Testis (tissue), 3 donors: ENCODE measurements around the gene ADAM21. TPM values are rescaled to one million over a fixed set of nuclear protein-coding genes. Genes with fewer than 3 reads are reported as not detected.
"Not testable (repeated sequence)": the region's sequence is repeated elsewhere in the genome, so short reads cannot be mapped to it uniquely, and the experiment has no call there.

Source experiments
- DNase-seq: peaks from one replicate; pipeline ENCODE4 v3.0.0-alpha.2; 2019
- H3K27ac ChIP-seq, 2 donors: fragments of 200-600 bp; sonication (generic); one replicate each; pipeline ENCODE4 v1.5.1; 2019
- H3K27me3 ChIP-seq: fragments of 200-600 bp; sonication (generic); one replicate; pipeline ENCODE4 v1.5.1; 2019
- H3K36me3 ChIP-seq: fragments of 200-600 bp; sonication (generic); one replicate; pipeline ENCODE4 v1.5.1; 2017; ENCODE audit warnings: low read depth; ENCODE audit errors: missing control alignments
- H3K4me1 ChIP-seq: fragments of 200-600 bp; sonication (generic); one replicate; pipeline ENCODE4 v1.5.1; 2019
- H3K4me3 ChIP-seq, 2 donors: fragments of 200-600 bp; sonication (generic); one replicate each; pipeline ENCODE4 v1.5.1; 2017 to 2019
- H3K9me3 ChIP-seq: fragments of 200-600 bp; sonication (generic); one replicate; pipeline ENCODE4 v1.5.1; 2017
- POLR2A ChIP-seq: fragments of 450-650 bp; IDR thresholded peaks from one replicate; pipeline ENCODE4 v1.6.1; 2017; ENCODE audit warnings: antibody characterized with exemption, mild to moderate bottlenecking, moderate library complexity
- WGBS, 2 donors: methylation state at CpG; one replicate each; pipeline ENCODE4 v1.1.5; 2018; 5-methylcytosine and 5-hydroxymethylcytosine counted together
- intact Hi-C: fragments of 100-400 bp; cut with DNase I; formaldehyde crosslinking; loops from one replicate; pipeline ENCODE4 v1.15.1; 2023; ENCODE audit warnings: low total_unique reads
- polyA plus RNA-seq: library from polyadenylated mRNA; stranded (reverse); fragments of 350-450 nt; fragmentation: Illumina TruSeq; extraction: RNeasy Lipid Tissue Mini Kit (QIAGEN cat#74804); gene quantifications from one replicate; pipeline ENCODE4 v1.2.3, GENCODE V29; 2014; ENCODE audit warnings: low read depth, low replicate concordance; ENCODE audit not compliant: insufficient read depth
- total RNA-seq, 2 donors: library from RNA; depleted of rRNA; stranded (reverse); fragments of >200 nt; gene quantifications; one replicate each; pipeline ENCODE4 v1.2.3, GENCODE V29; 2016
- TF ChIP-seq, protein P1 (sequence below), 3 experiments: fragments of 450-650 bp in 2 of 3; fragments of 200-600 bp in 1 of 3; sonication (generic) in 1 of 3; IDR thresholded peaks; one replicate each; pipeline ENCODE4 v1.5.1; 2016 to 2019; ENCODE audit warnings: antibody characterized with exemption in 3 of 3, mild to moderate bottlenecking in 2 of 3, moderate library complexity in 1 of 3

Gene ADAM21
- total and polyA plus RNA-seq, 3 donors from 2014 or later: 4.6 to 15.6 (median 13.7) TPM

DNA sequence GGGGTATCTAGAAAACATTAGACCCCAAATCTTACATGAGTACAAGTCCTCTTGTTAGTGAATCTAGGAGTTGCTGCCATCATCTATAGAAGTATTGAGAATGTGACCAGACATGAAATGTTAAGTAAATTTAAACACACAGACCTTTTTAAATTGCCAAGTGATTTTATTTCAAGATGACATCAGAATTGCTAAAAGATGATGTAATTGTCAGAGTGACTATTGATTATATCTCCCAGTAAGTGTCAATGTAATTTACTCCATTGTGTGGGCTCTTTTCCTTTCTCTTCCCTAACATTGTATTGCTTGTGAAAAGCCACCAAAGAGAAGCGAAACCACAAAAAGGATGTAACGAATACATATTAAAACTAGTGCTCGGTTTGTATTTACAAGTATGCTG, 16.8 kb downstream of the ADAM21 start:
- WGBS, 2 donors: 82 to 86% methylated on average over 3 of the region's 3 CpGs
- no peak for TF ChIP-seq POLR2A
- TF ChIP-seq, protein P1, sequence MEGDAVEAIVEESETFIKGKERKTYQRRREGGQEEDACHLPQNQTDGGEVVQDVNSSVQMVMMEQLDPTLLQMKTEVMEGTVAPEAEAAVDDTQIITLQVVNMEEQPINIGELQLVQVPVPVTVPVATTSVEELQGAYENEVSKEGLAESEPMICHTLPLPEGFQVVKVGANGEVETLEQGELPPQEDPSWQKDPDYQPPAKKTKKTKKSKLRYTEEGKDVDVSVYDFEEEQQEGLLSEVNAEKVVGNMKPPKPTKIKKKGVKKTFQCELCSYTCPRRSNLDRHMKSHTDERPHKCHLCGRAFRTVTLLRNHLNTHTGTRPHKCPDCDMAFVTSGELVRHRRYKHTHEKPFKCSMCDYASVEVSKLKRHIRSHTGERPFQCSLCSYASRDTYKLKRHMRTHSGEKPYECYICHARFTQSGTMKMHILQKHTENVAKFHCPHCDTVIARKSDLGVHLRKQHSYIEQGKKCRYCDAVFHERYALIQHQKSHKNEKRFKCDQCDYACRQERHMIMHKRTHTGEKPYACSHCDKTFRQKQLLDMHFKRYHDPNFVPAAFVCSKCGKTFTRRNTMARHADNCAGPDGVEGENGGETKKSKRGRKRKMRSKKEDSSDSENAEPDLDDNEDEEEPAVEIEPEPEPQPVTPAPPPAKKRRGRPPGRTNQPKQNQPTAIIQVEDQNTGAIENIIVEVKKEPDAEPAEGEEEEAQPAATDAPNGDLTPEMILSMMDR (IDR thresholded peaks at IDR 0.05): no peak
- no peak for DNase-seq
- H3K27me3 ChIP-seq: no peaks in the 10 kb centered on the region
- no peak overlapping the region for H3K4me3 ChIP-seq
- H3K27ac ChIP-seq: no peak overlapping the region
- no peaks in the 10 kb centered on the region for H3K9me3 ChIP-seq
- H3K4me1 ChIP-seq: no peaks in the 10 kb centered on the region
- H3K36me3 ChIP-seq: no peaks in the 10 kb centered on the region
- intact Hi-C loops: no loop called here

DNA sequence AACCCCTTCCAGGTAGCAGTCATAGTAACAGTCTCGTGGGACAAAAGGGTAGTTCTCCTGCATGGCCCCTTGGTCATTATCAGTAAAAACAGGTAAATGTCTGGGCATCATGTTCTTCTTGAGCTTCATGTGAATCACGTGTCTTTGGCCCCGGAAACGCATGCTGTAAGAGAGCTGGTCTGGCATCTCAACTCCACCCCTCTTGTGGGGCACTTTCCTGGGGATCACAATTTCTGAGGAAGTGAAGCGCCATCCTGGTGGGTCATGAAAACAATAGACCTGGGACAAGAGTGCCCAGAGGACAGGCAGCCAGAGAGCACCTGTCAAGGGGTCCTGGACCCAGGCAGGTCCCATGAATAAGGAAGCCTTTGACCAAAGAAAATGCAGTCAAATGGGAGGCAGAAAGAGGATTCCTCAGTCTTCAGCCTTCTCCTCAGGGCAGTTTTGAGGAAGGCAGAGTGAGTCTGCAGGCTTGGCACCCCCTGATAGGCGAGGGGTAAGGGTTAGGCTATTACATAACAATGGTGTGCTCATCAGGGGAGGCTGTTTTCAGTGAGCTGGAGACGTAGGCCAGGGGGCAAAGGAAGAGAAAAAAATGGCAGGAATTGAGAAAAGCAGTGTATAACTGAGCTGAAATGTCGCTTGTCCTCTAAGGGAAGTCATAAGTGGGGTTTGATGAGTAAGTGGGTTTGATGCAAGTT, 19.0 kb downstream of the ADAM21 start:
- DNase-seq, H3K27ac ChIP-seq, intact Hi-C loops, H3K27me3 ChIP-seq, H3K36me3 ChIP-seq, H3K9me3 ChIP-seq, H3K4me1 ChIP-seq, H3K4me3 ChIP-seq: not testable (repeated sequence)
- WGBS, 2 donors: 68 to 92% methylated on average over 3 to 7 of the region's 8 CpGs

DNA sequence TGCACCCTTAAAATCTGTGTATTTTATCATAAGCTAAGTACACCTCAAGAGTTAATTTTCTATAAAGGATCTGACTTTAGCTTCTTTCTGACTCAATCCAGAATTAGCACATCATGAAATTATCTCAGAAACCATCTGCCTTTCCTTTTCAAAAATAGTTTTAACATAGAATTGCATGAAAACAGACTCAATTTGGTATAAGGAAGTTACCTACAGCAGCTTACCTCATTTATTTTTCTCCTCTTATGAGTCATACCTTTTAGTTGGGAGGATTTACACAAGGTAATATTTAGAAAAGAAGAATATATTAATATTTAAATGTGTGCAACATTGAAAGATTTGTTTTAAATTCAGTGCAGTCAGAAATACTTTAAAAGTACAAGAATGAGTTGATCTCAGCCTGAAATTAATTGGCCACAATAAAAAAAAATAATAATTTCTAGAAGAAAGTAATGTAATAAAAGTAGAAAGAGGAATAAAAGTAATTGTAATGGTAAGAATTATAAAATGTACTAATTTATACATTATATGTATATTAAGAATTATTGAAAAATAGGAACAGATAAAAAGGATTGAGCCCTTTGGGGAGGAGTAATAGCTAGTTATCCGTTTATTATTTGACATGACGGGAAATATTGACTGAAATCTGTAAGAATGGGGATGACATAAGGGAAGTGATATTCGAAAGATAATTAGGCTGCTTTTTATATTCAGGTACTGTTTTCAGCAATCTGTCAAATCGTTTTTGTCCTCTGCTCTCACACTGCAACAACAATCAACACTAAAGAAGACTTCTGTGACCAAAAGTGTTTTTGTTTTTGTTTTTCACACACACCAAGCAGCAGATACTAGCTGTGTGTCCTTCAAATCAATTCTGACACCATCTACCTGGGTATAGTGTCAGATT, 20.5 kb downstream of the ADAM21 start:
- no peak overlapping the region for H3K27ac ChIP-seq
- no peaks in the 10 kb centered on the region for H3K4me1 ChIP-seq
- H3K27me3 ChIP-seq: no peaks in the 10 kb centered on the region
- no peaks in the 10 kb centered on the region for H3K36me3 ChIP-seq
- TF ChIP-seq POLR2A: no peak
- TF ChIP-seq, protein P1 (IDR thresholded peaks at IDR 0.05): no peak
- WGBS, 2 donors: 84 to 88% methylated on average over 4 of the region's 4 CpGs
- DNase-seq: no peak
- no peak overlapping the region for H3K4me3 ChIP-seq
- intact Hi-C loops: no loop called here
- H3K9me3 ChIP-seq: no peaks in the 10 kb centered on the region

DNA sequence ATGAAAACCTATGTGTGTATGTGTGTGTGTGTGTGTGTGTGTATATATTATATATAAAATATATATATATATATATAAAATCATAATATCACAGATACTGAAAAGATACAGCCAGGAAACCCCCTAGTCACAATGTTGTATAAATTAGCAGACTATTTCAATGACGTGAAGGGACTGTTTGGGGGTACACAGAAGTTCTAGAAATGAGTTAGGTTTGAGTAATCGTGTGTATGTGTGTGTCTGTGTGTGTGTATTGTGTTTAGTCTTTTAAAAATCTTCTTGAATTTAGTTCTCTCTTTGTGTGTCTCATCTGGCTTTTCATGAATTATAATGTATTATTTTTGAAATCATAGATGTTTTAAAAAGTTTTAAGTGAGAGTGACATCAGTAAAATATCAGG, 21.9 kb downstream of the ADAM21 start:
- no peak for DNase-seq
- Histone ChIP-seq H3K27me3 (no peaks in the 10 kb centered on the region), H3K9me3 (no peaks in the 10 kb centered on the region), H3K27ac (no peak overlapping the region), H3K4me1 (no peaks in the 10 kb centered on the region), H3K36me3 (no peaks in the 10 kb centered on the region), H3K4me3 (no peak overlapping the region)
- WGBS, 2 donors: 72 to 79% methylated on average over 2 of the region's 2 CpGs
- intact Hi-C loops: no loop called here
- TF ChIP-seq POLR2A: no peak
- TF ChIP-seq, protein P1 (IDR thresholded peaks at IDR 0.05): no peak

DNA sequence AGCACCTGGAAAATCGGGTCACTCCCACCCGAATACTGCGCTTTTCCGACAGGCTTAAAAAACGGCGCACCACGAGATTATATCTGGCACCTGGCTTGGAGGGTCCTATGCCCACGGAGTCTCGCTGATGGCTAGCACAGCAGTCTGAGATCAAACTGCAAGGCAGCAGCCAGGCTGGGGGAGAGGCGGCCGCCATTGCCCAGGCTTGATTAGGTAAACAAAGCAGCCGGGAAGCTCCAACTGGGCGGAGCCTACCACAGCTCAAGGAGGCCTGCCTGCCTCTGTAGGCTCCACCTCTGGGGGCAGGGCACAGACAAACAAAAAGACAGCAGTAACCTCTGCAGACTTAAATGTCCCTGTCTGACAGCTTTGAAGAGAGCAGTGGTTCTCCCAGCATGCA, 23.5 kb downstream of the ADAM21 start:
- H3K4me3 ChIP-seq, H3K36me3 ChIP-seq, H3K27ac ChIP-seq, intact Hi-C loops, H3K9me3 ChIP-seq, DNase-seq, H3K4me1 ChIP-seq, H3K27me3 ChIP-seq: not testable (repeated sequence)
- WGBS, 2 donors: 81 to 91% methylated on average over 8 to 13 of the region's 13 CpGs

DNA sequence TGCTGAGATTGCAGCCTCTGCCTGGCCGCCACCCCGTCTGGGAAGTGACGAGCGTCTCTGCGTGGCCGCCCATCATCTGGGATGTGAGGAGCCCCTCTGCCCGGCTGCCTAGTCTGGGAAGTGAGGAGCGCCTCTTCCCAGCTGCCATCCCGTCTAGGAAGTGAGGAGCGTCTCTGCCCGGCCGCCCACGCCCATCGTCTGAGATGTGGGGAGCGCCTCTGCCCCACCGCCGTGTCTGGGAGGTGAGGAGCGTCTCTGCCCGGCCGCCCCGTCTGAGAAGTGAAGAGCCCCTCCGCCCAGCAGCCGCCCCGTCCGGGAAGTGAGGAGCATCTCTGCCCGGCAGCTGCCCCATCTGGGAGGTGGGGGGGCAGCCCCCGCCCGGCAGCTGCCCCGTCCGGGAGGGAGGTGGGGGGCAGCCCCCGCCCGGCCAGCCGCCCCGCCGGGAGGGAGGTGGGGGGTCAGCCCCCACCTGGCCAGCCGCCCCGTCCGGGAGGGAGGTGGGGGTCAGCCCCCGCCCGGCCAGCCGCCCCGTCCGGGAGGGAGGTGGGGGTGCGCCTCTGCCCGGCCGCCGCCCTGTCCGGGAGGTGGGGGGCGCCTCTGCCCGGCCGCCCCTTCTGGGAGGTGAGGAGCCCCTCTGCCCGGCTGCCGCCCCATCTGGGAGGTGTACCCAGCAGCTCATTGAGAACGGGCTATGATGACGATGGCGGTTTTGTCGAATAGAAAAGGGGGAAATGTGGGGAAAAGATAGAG, 25.6 kb downstream of the ADAM21 start:
- H3K27ac ChIP-seq, H3K4me1 ChIP-seq, intact Hi-C loops, DNase-seq, H3K4me3 ChIP-seq, H3K9me3 ChIP-seq, H3K36me3 ChIP-seq, H3K27me3 ChIP-seq: not testable (repeated sequence)
- 92% methylated on average over 11 to 28 of the region's 57 CpGs for WGBS, 2 donors
